DMS114 treated with DMSO at 0.1 percent for 48 hours (cell line): ENCODE results near the gene PPP1R15A.
"Not testable (repeated sequence)": the region's sequence is repeated elsewhere in the genome, so short reads cannot be mapped to it uniquely, and the experiment has no call there.

Source experiments
- DNase-seq: peaks from one replicate; lab custom pipeline; 2025; ENCODE audit not compliant: unreplicated experiment; lab: John Stamatoyannopoulos, UW

Gene PPP1R15A

DNA sequence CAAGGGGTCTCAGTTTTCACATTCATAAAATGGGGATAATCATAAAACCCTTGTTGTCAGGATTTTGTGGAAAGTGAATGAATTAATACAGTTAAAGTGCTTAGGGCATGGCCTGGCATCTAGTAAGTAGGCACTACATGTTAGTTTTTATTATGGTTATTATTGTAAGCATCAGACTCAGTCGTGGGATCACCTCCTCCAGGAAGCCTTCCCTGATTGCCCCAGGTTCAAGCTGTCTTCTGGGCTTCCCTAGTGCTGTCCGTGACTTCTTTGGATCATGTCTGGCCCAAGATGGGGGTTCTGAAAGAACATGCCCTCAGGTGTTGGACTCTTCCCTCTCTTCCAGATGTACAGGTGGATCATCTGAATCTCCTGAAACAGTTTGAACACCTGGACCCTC is 38.6 kb downstream of the PPP1R15A start:
- no peak for DNase-seq

DNA sequence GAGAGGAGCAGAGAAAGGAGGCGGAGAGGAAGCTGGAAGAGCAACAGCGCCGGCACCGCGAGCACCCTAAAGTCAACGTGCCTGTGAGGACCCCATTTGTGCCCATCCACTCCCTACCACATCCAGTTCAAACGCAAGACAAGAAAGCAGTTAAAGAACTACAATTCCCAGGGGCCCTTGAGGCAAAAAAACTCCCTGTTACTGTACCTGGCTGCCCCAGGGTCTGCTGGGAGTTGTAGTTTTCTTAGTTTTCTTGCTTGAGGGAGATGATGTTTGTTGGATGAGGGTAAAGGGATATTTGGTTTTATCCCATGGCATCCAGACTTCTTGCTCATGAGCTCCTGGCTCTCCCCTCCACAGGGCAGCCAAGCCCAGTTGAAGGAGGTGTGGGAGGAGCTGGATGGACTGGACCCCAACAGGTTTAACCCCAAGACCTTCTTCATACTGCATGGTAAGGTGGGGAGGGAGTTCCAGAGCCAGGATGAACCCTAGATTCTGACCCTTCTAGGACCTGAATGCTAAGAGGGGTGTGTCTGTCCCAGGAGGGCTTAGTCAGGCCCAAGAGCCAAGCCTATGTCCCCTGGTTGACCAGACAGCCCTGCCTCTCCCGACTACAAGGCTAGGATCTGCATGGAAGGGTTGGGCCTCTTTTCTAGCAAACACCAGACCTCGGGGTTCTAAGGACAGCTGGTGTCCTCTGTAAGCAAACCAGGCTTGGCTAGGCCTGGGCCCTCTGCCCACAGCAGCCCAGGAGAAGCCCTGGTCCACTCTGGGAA is 41.1 kb downstream of the PPP1R15A start:
- peak; percentile 17 for DNase-seq

DNA sequence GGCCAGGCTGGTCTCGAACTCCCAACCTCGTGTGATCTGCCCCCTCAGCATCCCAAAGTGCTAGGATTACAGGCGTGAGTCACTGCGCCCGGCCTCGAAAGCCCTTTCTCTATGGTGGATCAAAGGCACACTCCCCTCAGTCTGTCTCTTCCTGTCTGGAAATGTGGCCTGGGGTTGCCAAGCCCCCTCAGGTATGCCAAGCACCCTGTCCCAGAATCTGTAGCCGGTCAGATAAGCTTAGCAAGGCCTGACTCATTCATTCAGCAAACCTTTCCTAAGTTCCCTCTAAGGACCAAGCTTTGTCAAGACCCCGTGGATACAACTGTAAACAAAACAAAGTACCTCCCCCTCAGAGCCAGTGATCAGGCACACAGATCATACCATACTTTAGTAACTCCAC is 42.0 kb downstream of the PPP1R15A start:
- DNase-seq = no peak

DNA sequence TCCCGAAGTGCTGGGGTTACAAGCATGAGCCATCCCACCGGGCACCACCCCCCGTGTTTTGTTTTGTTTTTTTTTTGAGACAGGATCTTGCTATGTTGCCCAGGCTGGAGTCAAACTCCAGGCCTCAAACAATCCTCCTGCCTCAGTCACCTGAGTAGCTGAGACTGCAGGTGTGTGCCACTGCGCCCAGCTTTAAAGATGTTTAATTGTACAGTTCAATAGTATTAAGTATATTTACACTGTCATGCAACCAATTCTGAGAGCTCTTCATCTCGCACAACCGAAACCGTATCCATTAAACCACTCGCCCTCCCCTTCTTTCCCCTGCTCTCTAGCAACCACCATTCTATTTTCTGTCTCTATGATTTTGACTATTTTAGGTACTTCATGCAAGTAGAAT is 43.5 kb downstream of the PPP1R15A start:
- no peak for DNase-seq

DNA sequence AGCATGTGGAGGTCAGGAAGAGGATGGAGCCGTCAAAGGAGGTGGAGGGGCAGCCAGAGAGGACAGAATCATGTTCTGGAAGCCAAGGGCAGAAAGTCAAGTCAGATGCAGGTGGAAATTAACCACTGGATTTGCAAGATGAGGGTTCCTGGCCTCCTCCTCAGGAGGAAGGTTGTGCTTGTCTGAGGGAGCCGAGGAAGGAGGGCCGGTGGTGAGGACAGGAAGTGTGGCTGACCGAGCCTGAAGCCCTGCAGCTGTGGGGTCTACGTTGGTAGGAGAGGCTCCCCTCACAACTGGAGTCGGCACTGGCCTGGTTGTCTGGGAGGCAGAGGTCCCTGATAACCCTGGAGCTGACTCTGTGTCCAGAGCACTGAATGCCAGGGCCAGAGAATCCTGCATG is 45.9 kb downstream of the PPP1R15A start:
- no peak for DNase-seq

DNA sequence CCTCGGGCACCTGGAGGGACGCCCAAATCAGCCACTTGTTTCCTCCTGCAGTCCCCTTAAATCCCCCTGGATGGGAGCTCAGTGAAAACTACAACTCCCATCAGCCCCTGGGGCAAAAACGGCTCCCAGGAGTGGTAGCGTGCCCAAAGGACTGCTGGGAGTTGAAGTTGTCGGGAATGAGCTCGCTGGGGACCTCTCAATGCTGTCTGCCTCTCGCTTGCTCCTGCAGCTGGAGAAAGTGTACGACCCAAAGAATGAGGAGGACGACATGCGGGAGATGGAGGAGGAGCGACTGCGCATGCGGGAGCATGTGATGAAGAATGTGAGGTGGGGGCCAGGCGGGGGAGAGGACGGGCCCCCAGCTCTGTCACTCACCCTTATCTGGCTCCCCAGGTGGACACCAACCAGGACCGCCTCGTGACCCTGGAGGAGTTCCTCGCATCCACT is 46.6 kb downstream of the PPP1R15A start:
- no peak for DNase-seq

DNA sequence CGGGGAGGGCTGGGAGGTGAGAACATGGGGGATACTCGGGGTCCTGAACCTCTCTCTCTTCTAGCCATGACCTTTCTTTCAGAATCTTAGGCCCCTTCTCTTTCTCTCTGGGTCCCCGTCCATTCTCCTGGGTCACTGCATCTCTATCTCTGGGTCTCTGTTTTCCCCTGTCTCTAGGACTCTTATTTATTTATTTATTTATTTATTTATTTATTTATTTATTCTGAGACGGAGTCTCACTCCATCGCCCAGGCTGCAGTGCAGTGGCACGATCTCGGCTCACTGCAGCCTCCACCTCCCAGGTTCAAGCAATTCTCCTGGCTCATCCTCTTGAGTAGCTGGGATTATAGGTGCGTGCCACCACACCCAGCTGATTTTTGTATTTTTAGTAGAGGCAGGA is 47.0 kb downstream of the PPP1R15A start:
- not testable (repeated sequence) for DNase-seq

DNA sequence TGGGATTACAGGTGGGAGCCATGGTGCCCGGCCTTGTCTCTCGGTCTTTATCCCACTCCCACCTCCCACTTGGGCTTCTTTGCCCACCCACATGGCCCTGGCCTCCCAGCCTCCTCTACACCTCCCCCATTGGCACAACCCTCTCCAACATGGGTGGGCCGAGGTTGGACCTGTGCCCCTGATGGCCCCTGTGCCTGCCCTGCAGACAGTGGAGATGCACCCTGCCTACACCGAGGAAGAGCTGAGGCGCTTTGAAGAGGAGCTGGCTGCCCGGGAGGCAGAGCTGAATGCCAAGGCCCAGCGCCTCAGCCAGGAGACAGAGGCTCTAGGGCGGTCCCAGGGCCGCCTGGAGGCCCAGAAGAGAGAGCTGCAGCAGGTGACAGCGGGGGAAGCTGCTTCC is 48.7 kb downstream of the PPP1R15A start:
- no peak for DNase-seq

DNA sequence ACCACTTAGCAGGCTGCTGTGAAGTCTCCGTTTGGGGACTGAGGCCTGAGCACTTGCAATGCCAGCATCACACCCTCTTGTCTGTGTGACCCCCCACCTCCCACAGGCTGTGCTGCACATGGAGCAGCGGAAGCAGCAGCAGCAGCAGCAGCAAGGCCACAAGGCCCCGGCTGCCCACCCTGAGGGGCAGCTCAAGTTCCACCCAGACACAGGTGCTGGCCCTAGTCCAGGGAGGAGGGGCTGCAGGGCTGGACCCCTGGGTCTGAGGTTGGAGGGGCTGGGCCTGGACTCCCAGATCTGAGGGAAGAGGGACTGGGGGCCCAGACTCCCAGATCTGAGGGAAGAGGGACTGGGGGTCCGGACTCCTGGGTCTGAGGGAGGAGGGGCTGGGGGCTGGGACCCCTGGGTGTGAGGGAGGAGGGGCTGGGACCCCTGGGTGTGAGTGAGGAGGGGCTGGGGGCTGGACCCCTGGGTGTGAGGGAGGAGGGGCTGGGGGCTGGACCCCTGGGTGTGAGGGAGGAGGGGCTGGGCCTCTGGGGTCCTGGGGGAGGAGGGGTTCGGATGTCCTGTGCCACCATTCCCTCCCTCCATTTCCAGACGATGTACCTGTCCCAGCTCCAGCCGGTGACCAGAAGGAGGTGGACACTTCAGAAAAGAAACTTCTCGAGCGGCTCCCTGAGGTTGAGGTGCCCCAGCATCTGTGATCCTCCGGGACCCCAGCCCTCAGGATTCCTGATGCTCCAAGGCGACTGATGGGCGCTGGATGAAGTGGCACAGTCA is 49.7 kb downstream of the PPP1R15A start:
- no peak for DNase-seq

DNA sequence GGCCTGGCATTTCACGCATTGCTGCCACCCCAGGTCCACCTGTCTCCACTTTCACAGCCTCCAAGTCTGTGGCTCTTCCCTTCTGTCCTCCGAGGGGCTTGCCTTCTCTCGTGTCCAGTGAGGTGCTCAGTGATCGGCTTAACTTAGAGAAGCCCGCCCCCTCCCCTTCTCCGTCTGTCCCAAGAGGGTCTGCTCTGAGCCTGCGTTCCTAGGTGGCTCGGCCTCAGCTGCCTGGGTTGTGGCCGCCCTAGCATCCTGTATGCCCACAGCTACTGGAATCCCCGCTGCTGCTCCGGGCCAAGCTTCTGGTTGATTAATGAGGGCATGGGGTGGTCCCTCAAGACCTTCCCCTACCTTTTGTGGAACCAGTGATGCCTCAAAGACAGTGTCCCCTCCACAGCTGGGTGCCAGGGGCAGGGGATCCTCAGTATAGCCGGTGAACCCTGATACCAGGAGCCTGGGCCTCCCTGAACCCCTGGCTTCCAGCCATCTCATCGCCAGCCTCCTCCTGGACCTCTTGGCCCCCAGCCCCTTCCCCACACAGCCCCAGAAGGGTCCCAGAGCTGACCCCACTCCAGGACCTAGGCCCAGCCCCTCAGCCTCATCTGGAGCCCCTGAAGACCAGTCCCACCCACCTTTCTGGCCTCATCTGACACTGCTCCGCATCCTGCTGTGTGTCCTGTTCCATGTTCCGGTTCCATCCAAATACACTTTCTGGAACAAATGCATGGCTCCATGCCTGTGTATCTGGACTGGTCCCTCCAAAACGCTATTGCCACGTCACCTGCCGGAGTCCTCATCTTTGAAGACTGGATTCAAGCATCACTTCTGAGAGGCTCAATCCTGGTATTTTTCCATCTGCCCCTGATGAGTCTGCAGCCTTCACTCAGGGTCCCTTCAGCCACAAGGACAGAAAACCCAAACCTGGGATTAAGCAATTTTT is 50.6 kb downstream of the PPP1R15A start:
- no peak for DNase-seq

DNA sequence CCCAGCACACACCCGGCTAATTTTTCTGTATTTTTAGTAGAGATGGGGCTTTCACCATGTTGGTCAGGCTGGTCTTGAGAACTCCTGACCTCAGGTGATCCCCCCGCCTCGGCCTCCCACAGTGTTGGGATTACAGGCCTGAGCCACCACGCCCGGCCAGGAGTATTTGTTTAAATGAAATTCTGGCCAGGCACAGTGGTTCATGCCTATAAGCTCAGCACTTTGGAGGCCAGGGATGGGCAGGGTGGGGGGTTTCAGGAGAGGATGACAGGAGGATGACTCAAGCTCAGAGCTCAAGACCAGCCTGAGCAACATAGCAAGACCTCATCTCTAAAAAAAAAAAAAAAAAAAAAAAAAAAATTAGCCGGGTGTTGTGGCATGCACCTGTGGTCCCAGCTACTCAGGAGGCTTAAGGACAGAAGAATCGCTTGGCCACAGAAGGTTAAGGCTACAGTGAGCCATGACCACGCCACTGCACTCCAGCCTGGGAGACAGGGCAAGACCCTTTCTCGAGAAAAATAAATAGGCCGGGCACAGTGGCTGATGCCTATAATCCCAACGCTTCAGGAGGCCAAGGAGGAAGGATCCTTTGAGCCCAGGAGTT is 53.1 kb downstream of the PPP1R15A start:
- no peak for DNase-seq
